K562 (cell line): ENCODE results near the gene RNF112.

Source experiments
- BRF1 ChIP-seq: IDR thresholded peaks from 3 replicates; pipeline ENCODE4 v1.6.1; 2011; ENCODE audit warnings: borderline replicate concordance, mild to moderate bottlenecking; ENCODE audit not compliant: insufficient read length; ENCODE audit errors: extremely low read depth
- TF ChIP-seq, protein P1 (sequence below): sonication (generic); formaldehyde crosslinking; IDR thresholded peaks from 2 replicates; pipeline ENCODE4 v1.9.0; 2022; ENCODE audit warnings: mild to moderate bottlenecking, missing genetic modification reagents
- TF ChIP-seq, protein P2 (sequence below), 3 experiments: IDR thresholded peaks in 2 of 3; conservative IDR thresholded peaks in 1 of 3; 2 replicates each; pipeline ENCODE4 v1.5.1; 2011 to 2012; ENCODE audit warnings: low read length in 3 of 3, mild to moderate bottlenecking in 3 of 3, control low read depth in 2 of 3, improper control_type of control experiment in 1 of 3, inconsistent platforms in 1 of 3, low read depth in 1 of 3, mixed read lengths in 1 of 3, moderate library complexity in 1 of 3; ENCODE audit not compliant: insufficient read depth in 2 of 3

DNA sequence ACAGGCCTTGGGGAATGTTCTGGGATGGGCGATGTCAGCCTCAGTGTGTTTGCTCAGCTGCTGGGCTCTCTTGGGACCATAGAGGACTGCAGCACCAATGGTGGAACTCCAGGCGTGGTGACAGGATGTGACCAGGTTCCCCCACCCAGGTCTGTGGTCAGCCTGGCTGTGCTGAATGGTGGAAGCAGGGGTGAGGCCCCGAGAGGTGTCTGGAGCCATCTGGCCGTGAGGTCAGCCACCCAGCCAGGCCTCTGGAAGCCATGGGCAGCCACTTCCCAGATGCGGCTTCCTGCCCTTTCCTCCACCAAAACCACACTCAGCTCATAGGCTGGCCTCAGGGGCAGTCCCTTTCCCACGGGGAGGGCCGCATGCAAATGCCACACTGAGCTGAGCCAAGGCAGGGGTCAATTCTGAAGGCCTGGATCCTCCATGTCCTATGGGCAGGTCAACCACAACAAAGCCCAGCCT lies 40.5 kb upstream of the RNF112 start:
- TF ChIP-seq, protein P1, sequence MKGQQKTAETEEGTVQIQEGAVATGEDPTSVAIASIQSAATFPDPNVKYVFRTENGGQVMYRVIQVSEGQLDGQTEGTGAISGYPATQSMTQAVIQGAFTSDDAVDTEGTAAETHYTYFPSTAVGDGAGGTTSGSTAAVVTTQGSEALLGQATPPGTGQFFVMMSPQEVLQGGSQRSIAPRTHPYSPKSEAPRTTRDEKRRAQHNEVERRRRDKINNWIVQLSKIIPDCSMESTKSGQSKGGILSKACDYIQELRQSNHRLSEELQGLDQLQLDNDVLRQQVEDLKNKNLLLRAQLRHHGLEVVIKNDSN = no peak
- no peak for TF ChIP-seq BRF1
- TF ChIP-seq, protein P2, sequence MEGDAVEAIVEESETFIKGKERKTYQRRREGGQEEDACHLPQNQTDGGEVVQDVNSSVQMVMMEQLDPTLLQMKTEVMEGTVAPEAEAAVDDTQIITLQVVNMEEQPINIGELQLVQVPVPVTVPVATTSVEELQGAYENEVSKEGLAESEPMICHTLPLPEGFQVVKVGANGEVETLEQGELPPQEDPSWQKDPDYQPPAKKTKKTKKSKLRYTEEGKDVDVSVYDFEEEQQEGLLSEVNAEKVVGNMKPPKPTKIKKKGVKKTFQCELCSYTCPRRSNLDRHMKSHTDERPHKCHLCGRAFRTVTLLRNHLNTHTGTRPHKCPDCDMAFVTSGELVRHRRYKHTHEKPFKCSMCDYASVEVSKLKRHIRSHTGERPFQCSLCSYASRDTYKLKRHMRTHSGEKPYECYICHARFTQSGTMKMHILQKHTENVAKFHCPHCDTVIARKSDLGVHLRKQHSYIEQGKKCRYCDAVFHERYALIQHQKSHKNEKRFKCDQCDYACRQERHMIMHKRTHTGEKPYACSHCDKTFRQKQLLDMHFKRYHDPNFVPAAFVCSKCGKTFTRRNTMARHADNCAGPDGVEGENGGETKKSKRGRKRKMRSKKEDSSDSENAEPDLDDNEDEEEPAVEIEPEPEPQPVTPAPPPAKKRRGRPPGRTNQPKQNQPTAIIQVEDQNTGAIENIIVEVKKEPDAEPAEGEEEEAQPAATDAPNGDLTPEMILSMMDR (IDR thresholded peaks at IDR 0.05 in 2 of 3, conservative IDR thresholded peaks at IDR 0.05 in 1 of 3; ENCODE audit: insufficient read depth in 2 of 3, low read depth in 1 of 3, low read length in 3 of 3) = no peak
